Karpas-422 (cell line): Measurements from ENCODE around the gene P2RY2. TPM values are rescaled to one million over a fixed set of nuclear protein-coding genes. Genes with fewer than 3 reads are reported as not detected.
A peak's percentile ranks its signal among the peaks of the same experiment; 100 is the strongest.

Experiments
- DNase-seq: peaks from one replicate; pipeline ENCODE4 v3.0.0-alpha.2; 2015
- H2AFZ ChIP-seq: fragments of 200-600 bp; sonication (generic); 2 replicates; pipeline ENCODE4 v1.6.1; 2014; ENCODE audit warnings: antibody characterized with exemption, low read length, mixed read lengths
- H3K27ac ChIP-seq: fragments of 200-600 bp; sonication (generic); 2 replicates; pipeline ENCODE4 v1.5.1; 2014; ENCODE audit warnings: mild to moderate bottlenecking, low read length, moderate library complexity
- H3K27me3 ChIP-seq: fragments of 200-600 bp; sonication (generic); 2 replicates; pipeline ENCODE4 v1.6.1; 2014; ENCODE audit warnings: low read length, mixed read lengths
- H3K36me3 ChIP-seq: fragments of 200-600 bp; sonication (generic); 2 replicates; pipeline ENCODE4 v1.6.1; 2014; ENCODE audit warnings: low read length, mixed read lengths; ENCODE audit not compliant: insufficient read depth
- H3K4me1 ChIP-seq: fragments of 200-600 bp; sonication (generic); 2 replicates; pipeline ENCODE4 v1.6.1; 2014; ENCODE audit warnings: mild to moderate bottlenecking, low read length, mixed read lengths
- H3K4me2 ChIP-seq: fragments of 200-600 bp; sonication (generic); 2 replicates; pipeline ENCODE4 v1.6.1; 2014; ENCODE audit warnings: low read length, low read depth, mild to moderate bottlenecking; ENCODE audit not compliant: poor library complexity, severe bottlenecking
- H3K4me3 ChIP-seq: fragments of 200-600 bp; sonication (generic); 2 replicates; pipeline ENCODE4 v1.5.1; 2014; ENCODE audit warnings: mild to moderate bottlenecking, antibody characterized with exemption, low read length, mixed read lengths
- H3K79me2 ChIP-seq: fragments of 200-600 bp; sonication (generic); 2 replicates; pipeline ENCODE4 v1.6.1; 2014; ENCODE audit warnings: mild to moderate bottlenecking, low read length, mixed read lengths
- H3K9ac ChIP-seq: fragments of 200-600 bp; sonication (generic); 2 replicates; pipeline ENCODE4 v1.6.0; 2014; ENCODE audit warnings: low read length
- H3K9me2 ChIP-seq: fragments of 200-600 bp; sonication (generic), shearing (Covaris generic); replicated peaks from 2 replicates; pipeline ENCODE4 v1.6.0; 2014; ENCODE audit warnings: mild to moderate bottlenecking, low read length, moderate library complexity; ENCODE audit not compliant: insufficient read depth
- H3K9me3 ChIP-seq: fragments of 300-700, 200-600 bp; sonication (generic); 2 replicates; pipeline ENCODE4 v1.6.1; 2014; ENCODE audit warnings: low read length, mixed read lengths
- H4K20me1 ChIP-seq: fragments of 200-600 bp; sonication (generic); 2 replicates; pipeline ENCODE4 v1.6.1; 2014; ENCODE audit warnings: mild to moderate bottlenecking, antibody characterized with exemption, low read length, low read depth; ENCODE audit not compliant: insufficient read depth
- total RNA-seq: library from RNA; depleted of rRNA; stranded (reverse); fragments of >200 nt; shearing (Covaris generic); gene quantifications from 2 replicates; pipeline ENCODE4 v1.2.3, GENCODE V29; 2014; ENCODE audit warnings: low replicate concordance

P2RY2 gene
- total RNA-seq, 1 experiment from 2014 or later, result not detected

DNA sequence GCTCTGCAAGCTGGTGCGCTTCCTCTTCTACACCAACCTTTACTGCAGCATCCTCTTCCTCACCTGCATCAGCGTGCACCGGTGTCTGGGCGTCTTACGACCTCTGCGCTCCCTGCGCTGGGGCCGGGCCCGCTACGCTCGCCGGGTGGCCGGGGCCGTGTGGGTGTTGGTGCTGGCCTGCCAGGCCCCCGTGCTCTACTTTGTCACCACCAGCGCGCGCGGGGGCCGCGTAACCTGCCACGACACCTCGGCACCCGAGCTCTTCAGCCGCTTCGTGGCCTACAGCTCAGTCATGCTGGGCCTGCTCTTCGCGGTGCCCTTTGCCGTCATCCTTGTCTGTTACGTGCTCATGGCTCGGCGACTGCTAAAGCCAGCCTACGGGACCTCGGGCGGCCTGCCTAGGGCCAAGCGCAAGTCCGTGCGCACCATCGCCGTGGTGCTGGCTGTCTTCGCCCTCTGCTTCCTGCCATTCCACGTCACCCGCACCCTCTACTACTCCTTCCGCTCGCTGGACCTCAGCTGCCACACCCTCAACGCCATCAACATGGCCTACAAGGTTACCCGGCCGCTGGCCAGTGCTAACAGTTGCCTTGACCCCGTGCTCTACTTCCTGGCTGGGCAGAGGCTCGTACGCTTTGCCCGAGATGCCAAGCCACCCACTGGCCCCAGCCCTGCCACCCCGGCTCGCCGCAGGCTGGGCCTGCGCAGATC is 16.5 kb downstream of the P2RY2 start:
- Histone ChIP-seq H3K4me1 (no peaks in the 10 kb centered on the region), H3K27ac (no peak overlapping the region), H2AFZ (no peak overlapping the region), H3K9ac (no peak overlapping the region), H3K79me2 (no peaks in the 10 kb centered on the region), H3K4me2 (no peak overlapping the region), H3K9me2 (no peaks in the 10 kb centered on the region), H3K9me3 (no peaks in the 10 kb centered on the region), H3K4me3 (no peak overlapping the region), H4K20me1 (no peaks in the 10 kb centered on the region), H3K36me3 (no peaks in the 10 kb centered on the region), H3K27me3 (no peaks in the 10 kb centered on the region)
- no peak for DNase-seq

DNA sequence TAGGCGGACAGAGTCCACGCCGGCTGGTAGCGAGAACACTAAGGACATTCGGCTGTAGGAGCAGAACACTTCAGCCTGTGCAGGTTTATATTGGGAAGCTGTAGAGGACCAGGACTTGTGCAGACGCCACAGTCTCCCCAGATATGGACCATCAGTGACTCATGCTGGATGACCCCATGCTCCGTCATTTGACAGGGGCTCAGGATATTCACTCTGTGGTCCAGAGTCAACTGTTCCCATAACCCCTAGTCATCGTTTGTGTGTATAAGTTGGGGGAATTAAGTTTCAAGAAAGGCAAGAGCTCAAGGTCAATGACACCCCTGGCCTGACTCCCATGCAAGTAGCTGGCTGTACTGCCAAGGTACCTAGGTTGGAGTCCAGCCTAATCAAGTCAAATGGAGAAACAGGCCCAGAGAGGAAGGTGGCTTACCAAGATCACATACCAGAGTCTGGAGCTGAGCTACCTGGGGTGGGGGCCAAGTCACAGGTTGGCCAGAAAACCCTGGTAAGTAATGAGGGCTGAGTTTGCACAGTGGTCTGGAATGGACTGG is 17.2 kb downstream of the P2RY2 start:
- no peaks in the 10 kb centered on the region for H3K27me3 ChIP-seq
- H3K9me2 ChIP-seq, result no peaks in the 10 kb centered on the region
- H3K79me2 ChIP-seq, result no peaks in the 10 kb centered on the region
- H3K9ac ChIP-seq, result no peak overlapping the region
- H4K20me1 ChIP-seq, result no peaks in the 10 kb centered on the region
- H3K4me3 ChIP-seq, result no peak overlapping the region
- no peak overlapping the region for H3K4me2 ChIP-seq
- no peak for DNase-seq
- no peak overlapping the region for H2AFZ ChIP-seq
- H3K36me3 ChIP-seq, result no peaks in the 10 kb centered on the region
- H3K4me1 ChIP-seq, result no peaks in the 10 kb centered on the region
- no peak overlapping the region for H3K27ac ChIP-seq
- H3K9me3 ChIP-seq, result no peaks in the 10 kb centered on the region

DNA sequence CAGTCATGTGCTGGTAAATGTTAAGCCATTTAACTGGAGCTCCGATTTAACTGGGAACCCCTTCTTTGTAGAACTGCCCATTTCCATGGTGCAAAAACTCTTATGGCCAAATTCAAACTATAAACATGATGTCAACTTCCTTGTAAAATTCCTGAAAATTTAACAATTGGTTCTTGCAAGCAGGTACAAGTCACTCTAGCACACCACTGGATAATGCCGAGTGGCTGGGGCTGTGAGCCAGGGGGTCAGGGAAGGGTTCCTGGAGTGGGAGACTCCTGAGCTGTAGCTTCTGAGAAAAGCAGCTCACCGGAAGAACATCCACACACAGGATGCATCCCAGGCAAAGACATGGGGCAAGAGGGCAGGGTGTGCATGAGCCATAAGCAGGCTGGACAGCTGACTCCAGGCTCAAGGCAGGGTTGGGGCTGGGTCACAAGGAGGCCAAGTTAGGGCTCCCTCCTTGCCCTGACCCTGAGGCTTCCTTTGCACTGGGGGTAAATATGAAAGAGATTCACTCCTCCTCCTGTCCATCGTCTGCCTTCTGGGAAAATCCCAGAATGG is 18.2 kb downstream of the P2RY2 start:
- Histone ChIP-seq H3K27me3 (no peaks in the 10 kb centered on the region), H2AFZ (no peak overlapping the region), H3K4me1 (no peaks in the 10 kb centered on the region), H3K9me2 (no peaks in the 10 kb centered on the region), H3K27ac (no peak overlapping the region), H3K9me3 (no peaks in the 10 kb centered on the region), H3K79me2 (no peaks in the 10 kb centered on the region), H3K4me3 (no peak overlapping the region), H3K36me3 (no peaks in the 10 kb centered on the region), H3K9ac (no peak overlapping the region), H4K20me1 (no peaks in the 10 kb centered on the region), H3K4me2 (no peak overlapping the region)
- no peak for DNase-seq

DNA sequence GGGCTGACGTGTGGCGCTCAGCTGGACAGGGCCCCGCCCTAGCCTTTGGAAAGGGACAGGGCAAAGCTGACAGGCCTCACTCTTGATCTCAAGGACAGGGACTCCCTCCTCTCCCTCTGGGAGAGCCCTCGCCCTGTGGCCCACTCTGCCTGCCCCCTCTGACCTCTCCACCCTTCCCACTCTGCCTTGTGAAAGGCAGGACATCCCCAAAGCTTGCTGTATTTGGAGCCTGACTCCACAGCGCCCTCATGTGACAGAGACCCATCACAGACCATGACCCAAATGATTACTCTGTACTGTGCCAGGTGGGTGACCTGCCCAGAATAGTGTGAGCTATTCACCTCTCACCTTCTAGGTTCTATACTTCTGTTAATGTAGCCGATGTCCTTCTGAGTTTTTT is 18.8 kb downstream of the P2RY2 start:
- H3K27ac ChIP-seq, result no peak overlapping the region
- no peaks in the 10 kb centered on the region for H3K4me1 ChIP-seq
- H3K4me3 ChIP-seq, result no peak overlapping the region
- peak; percentile 84 for DNase-seq
- H4K20me1 ChIP-seq, result no peaks in the 10 kb centered on the region
- H3K9me3 ChIP-seq, result no peaks in the 10 kb centered on the region
- no peaks in the 10 kb centered on the region for H3K27me3 ChIP-seq
- H3K4me2 ChIP-seq, result no peak overlapping the region
- H3K79me2 ChIP-seq, result no peaks in the 10 kb centered on the region
- H3K9me2 ChIP-seq, result no peaks in the 10 kb centered on the region
- H2AFZ ChIP-seq, result no peak overlapping the region
- H3K36me3 ChIP-seq, result no peaks in the 10 kb centered on the region
- H3K9ac ChIP-seq, result no peak overlapping the region

DNA sequence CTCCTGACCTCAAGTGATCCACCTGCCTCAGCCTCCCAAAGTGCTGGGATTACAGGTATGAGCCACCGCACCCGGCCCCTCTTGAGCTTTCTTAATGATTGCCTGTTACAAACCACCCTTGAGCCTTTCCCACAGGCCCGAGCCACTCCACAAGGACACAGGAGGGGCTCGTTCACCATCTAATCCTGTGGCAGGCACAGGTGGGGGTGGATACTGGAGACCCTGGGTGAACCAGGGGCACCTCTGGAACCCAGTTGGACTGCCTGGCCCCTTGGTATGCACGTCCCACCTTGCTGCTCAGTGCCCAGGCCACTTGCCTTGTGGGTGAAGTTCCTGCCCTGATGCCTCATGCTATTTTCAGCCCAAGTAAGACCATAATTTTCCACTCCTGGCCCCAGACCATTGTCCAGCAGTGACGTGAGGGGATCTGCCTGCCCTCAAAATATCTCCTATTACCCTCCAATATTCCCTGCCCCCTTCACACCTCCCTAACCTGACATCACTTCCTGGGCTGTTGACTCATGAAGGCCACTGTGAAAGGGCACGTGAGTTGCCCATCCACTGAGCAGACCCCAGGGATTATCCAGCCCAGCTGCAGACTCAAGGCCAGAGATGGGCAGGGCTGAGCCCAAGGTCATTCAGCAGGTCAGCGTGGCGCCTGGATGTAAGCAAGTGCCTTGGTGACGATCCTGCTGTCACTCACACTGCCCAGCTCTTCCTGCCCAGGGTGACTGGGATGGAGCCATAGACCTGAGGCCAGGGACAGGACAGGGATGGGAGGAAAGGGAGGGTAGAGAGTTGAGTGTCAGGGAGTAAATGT is 19.6 kb downstream of the P2RY2 start:
- H3K79me2 ChIP-seq, result no peaks in the 10 kb centered on the region
- no peaks in the 10 kb centered on the region for H3K9me2 ChIP-seq
- H3K27me3 ChIP-seq, result no peaks in the 10 kb centered on the region
- no peak for DNase-seq
- no peaks in the 10 kb centered on the region for H4K20me1 ChIP-seq
- no peak overlapping the region for H3K4me3 ChIP-seq
- peaks cover 6% of the 10 kb centered on the region for H3K4me1 ChIP-seq
- no peak overlapping the region for H2AFZ ChIP-seq
- no peaks in the 10 kb centered on the region for H3K36me3 ChIP-seq
- no peak overlapping the region for H3K27ac ChIP-seq
- no peaks in the 10 kb centered on the region for H3K9me3 ChIP-seq
- no peak overlapping the region for H3K4me2 ChIP-seq
- H3K9ac ChIP-seq, result no peak overlapping the region

DNA sequence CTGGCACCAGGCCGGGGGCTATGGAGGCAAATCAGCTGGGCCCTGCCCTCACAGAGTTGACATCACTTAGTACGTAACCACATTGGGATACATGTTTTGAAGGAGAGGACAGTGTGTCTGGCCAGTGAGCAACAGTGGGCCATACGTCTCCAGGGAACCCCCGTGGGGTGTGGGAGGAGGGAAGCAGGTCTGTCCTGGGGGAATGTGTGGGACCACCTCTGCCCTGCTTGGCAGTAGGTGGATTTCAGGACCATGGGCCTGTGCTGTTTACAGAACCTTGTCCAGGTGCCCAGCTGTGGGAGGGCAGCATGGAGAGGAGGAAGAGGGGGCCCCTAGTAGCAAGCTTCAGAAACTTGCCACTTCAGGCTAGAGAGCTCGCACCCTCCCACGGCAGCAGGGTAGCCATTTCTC is 21.0 kb downstream of the P2RY2 start:
- Histone ChIP-seq H3K4me2 (no peak overlapping the region), H3K9me3 (no peaks in the 10 kb centered on the region), H3K9me2 (no peaks in the 10 kb centered on the region), H3K36me3 (no peaks in the 10 kb centered on the region), H2AFZ (no peak overlapping the region), H4K20me1 (no peaks in the 10 kb centered on the region), H3K9ac (no peak overlapping the region), H3K27ac (no peak overlapping the region), H3K27me3 (no peaks in the 10 kb centered on the region), H3K79me2 (no peaks in the 10 kb centered on the region), H3K4me3 (no peak overlapping the region), H3K4me1 (peaks cover 9% of the 10 kb centered on the region)
- no peak for DNase-seq

DNA sequence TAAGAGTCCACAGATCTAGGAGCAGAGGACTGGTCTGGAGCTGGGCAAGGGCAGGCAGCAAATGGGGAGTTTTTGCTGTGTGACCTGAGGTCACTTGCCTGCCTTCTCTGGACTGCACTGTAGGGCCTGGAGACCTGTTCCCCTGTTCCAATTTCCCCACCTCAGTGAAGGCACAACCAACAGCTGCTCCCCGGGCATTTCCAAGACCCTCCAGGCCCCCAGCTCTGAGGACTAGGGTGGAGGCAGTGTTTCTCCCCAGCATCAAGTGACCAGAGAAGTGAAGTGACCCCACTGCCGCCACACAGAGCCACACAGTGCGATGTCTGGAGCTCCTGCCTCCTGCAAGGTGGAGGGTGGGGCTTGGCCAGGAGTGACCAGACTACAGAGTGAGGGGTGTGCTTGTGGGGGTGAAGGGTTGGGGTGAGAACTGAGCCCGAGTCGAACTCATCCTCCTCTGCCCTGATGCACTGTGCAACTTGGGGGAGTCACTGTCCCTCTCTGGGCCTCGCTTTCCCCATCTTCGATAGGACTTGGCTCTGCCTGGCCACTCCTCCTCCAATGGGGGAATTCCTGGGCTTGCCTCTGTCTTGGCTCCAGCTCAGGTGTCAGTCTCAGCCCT is 21.6 kb downstream of the P2RY2 start:
- no peak overlapping the region for H3K4me2 ChIP-seq
- H3K79me2 ChIP-seq, result no peaks in the 10 kb centered on the region
- H3K4me1 ChIP-seq, result peaks cover 9% of the 10 kb centered on the region
- H3K9me2 ChIP-seq, result no peaks in the 10 kb centered on the region
- no peak overlapping the region for H3K27ac ChIP-seq
- H3K9me3 ChIP-seq, result no peaks in the 10 kb centered on the region
- no peak overlapping the region for H3K4me3 ChIP-seq
- no peaks in the 10 kb centered on the region for H3K27me3 ChIP-seq
- DNase-seq, result no peak
- no peak overlapping the region for H2AFZ ChIP-seq
- H3K36me3 ChIP-seq, result no peaks in the 10 kb centered on the region
- H3K9ac ChIP-seq, result no peak overlapping the region
- H4K20me1 ChIP-seq, result no peaks in the 10 kb centered on the region
